ENCODE data around the gene MFRP. TPM values are rescaled to one million over a fixed set of nuclear protein-coding genes. Genes with fewer than 3 reads are reported as not detected.

The MFRP gene
- total RNA-seq, 1 experiment from 2014 or later = 7.3 TPM

DNA sequence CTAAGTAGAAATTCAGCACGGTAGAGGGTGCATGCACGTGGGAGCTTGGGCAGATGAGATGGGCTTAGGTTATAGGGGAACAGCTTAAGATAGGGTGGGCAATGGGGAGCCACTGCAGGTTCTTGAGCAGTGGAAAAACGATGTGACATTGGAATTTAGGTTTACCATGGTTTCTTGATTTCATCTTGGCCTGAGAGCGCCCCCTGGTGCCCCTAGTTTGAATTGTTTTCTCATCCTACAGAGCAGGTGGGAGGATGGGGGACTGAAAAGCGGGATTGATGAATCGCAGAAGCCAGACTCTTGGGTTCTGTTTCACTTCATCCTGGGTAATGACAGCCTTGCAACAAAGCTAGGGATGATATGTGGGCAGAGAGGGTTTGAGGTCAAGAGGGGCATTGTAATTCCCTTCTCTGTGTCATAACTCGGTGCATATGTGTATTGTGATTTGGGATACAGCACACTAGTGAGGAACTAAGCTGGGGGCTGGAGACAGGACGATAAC lies 22.9 kb downstream of the MFRP start:
- in situ Hi-C loops (cut with HindIII; ENCODE audit: low sequenced_read_pairs) = loop anchor here (25.0 kb wide), 1 partner anchor 211 kb away; the partner anchor contains the start of genes C2CD2L, DPAGT1 and HINFP
- peak; percentile 87 for DNase-seq (ENCODE audit: low spot score)

DNA sequence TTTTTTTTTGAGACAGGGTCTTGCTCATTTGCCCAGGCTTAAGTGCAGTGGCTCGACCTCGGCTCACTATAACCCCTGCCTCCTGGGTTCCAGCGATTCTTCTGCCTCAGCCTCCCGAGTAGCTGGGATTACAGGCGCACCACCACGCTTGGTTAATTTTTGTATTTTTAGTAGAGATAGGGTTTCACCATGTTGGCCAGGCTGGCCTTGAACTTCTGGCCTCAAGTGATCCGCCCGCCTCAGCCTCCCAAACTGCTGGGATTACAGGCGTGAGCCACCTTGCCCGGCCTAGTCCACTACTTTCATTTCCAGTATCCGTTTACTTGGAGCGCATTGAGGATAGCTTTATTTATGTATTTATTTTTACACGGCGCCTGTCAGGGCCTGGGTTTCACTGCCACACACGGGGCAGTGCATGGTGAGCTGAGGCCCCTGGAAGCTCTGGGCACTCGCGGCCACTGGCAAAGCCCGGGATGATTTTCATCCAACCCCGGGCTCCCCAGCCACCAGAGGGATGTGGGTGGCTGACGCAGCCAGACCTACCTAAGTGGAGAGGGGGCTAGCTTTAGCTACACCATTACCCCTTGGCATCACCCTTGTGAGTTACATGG lies 23.5 kb downstream of the MFRP start:
- no peak for DNase-seq (ENCODE audit: low spot score)
- in situ Hi-C loops (cut with HindIII; ENCODE audit: low sequenced_read_pairs) = loop anchor here (25.0 kb wide), 1 partner anchor 211 kb away; the partner anchor contains the start of genes C2CD2L, DPAGT1 and HINFP

DNA sequence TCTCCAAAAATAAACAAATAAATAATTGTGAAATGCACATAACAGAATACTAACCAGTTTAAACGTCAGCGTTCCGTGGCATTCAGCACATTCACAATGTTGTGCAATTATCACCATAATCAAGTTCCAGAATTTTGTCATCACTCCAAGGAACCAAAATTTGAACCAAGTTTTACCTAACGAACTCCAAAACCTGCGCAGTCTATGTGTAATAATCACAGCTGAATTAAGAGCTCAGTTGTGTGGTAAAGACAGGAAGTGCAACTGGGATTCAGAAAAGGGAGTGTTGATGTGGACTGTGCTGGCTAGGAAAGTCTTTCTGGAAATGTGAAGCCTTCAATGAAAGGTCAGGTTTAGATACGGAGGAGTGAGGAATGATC lies 24.2 kb downstream of the MFRP start:
- no peak for DNase-seq (ENCODE audit: low spot score)
- in situ Hi-C loops (cut with HindIII; ENCODE audit: low sequenced_read_pairs) = loop anchor here (25.0 kb wide), 1 partner anchor 210 kb away; the partner anchor contains the start of genes C2CD2L, DPAGT1 and HINFP

DNA sequence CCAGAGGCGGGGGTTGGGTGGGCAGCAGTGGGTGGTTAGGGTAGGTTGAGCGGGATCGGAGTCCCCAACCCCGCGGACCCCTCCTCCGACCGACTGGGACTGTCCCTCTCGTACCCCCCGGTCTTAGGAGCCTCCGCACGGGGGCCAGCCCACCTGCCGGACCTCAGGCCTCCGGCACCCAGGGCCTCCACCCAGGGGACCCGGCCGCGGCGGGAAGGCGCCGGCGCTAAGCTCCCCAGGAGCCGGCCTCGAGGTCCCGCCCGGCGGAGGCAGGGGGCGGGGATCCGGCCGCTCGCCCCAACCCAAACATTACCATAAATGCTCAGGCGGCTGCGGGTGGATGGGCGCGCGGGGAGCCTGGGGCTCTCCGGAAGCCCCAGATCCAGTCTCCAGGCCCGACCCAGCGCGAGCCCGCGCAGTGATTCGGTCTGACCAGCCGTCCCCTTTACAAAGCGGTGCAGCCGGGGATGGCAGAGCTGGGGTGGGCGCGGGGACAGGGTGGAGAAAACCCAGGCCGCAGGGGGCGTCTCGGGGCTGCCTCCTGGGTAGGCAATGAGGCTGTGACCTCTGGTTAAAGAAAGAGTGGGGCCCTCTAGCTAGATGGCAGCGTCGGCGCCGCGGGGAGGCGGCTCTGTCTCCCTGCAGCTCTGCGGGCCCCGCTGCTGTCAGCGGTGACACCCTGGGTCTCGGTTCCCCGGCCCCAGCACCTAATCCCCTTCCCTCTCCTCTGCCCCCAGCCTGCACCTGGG lies 25.6 kb downstream of the MFRP start:
- DNase-seq (ENCODE audit: low spot score) = peak; percentile 58
- in situ Hi-C loops (cut with HindIII; ENCODE audit: low sequenced_read_pairs) = loop anchor here (25.0 kb wide), 1 partner anchor 209 kb away; the partner anchor contains the start of genes C2CD2L, DPAGT1 and HINFP

DNA sequence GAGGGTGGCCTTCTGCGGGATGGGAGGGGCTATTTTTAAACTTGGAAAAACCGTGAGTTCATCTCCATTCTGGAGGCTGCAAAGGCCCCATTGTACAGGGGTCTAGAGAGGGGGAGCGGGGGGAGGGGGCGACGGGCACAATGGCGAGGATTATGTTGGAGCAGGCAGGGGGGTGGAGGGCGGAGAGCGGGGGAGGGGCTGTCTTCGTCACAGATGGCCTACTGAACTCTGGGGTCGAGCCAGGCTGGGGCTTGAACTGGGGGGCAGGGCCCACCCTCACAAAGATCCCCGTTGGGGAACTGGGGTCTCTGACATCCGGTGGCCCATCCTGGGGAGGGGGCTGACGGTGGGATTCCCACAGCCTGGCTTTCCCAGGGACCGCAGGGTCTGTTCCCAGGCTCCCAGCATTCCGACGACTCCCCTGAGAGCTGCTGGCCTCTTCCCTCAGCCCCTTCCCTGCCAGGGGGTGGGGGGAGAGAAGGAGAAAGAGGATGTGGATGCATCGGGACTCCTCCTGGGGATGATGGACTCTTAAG lies 26.2 kb downstream of the MFRP start:
- DNase-seq (ENCODE audit: low spot score) = peak; percentile 21
- in situ Hi-C loops (cut with HindIII; ENCODE audit: low sequenced_read_pairs) = loop anchor here (25.0 kb wide), 1 partner anchor 208 kb away; the partner anchor contains the start of genes C2CD2L, DPAGT1 and HINFP

DNA sequence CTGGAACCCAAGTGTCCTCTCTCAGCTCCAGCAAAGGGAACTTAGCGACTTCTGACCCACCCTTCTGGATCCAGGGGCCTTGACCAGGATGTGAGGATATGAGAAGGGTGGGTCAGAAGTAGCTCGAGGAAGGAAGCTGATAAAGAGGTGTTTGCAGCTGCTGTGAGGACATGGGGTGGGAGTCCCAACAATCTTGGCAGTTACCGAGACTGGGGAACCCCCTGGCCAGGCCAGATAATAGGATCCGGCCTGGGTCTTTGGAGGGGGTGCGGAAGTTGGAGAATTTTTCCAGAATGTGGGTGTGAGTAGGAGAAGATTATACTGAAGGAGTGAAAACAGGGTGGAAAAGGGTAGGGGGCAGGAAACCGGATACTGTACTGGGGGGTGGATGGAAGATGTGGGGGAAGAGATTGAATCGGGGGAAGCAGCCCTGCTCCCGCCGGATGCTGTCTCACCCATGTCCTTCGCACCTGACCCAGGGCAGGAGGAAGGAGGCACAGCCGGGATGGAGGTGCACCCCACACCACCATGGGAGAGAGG lies 26.7 kb downstream of the MFRP start:
- in situ Hi-C loops (cut with HindIII; ENCODE audit: low sequenced_read_pairs) = loop anchor here (25.0 kb wide), 1 partner anchor 207 kb away; the partner anchor contains the start of genes C2CD2L, DPAGT1 and HINFP
- DNase-seq (ENCODE audit: low spot score) = no peak

DNA sequence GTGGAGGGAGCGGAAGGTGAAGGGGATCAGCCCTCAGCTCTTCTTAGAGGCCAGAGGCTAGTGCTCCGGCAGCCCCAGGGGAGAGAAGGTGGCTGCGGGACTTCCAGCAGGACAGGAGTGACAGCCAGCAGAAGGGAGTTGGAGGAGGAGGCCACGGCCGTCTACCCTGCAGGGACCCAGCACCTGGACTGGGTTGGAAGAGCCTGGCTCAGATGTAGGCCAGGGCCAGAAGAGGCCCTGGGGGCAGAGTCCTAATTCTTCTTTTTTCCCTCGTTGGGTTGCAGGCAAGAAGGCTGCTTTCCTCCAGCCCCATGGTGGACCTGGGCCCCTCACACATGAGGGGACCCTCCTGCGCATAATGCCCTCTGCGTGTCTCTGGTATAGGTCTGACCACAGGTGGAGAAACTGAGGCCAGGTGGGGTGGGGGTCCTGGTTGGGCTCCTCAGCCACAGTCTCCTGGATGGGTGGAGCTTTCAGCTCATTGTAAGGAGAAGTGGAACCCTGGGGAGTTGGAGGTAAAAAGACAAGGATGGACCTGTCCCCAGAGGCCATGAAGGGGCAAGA lies 27.3 kb downstream of the MFRP start:
- in situ Hi-C loops (cut with HindIII; ENCODE audit: low sequenced_read_pairs) = loop anchor here (25.0 kb wide), 1 partner anchor 207 kb away; the partner anchor contains the start of genes C2CD2L, DPAGT1 and HINFP
- peak; percentile 49 for DNase-seq (ENCODE audit: low spot score)

DNA sequence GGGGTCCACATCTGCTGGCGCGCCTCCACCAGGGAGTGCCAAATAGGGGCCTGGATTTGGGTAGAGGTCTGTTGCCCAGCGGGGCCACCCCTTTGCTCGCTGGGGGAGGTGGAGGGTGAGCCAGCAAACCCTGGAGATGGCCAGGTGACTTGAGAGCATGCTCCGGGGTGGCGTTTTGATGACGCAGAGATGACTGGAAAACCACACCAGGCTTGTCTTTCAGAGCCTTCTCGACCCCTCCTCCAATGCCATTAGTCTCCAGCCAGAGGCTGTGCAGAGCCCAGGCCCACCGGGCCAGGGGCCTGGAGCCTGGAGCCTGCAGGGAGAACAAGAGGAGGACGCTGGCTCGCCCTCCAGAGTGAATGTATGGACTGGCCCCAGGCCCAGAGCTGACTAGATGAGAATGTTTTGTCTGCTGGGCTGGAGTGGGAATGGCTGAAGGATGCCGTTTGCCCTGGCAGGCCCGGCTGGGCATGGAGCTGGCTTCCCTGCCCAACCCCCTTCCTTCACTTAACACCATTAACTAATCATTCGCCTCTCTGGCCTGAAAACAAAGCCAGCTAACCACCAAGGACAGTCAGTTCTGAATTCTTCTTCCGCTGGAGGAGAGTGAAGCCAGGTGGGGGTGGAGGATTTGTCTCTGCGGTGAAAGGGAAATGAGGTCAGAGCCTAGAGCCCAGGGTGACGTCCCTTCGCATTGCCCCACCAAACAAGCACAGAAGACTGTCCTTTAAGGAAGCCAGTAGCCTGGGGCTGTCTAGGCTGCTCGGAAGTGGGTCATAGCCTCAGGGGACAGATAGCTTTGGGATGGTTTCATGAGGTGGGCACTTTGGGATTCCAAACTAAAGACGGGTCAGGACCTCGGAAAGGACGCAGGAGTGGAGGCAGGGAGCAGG lies 28.0 kb downstream of the MFRP start:
- peak; percentile 68 for DNase-seq (ENCODE audit: low spot score)

DNA sequence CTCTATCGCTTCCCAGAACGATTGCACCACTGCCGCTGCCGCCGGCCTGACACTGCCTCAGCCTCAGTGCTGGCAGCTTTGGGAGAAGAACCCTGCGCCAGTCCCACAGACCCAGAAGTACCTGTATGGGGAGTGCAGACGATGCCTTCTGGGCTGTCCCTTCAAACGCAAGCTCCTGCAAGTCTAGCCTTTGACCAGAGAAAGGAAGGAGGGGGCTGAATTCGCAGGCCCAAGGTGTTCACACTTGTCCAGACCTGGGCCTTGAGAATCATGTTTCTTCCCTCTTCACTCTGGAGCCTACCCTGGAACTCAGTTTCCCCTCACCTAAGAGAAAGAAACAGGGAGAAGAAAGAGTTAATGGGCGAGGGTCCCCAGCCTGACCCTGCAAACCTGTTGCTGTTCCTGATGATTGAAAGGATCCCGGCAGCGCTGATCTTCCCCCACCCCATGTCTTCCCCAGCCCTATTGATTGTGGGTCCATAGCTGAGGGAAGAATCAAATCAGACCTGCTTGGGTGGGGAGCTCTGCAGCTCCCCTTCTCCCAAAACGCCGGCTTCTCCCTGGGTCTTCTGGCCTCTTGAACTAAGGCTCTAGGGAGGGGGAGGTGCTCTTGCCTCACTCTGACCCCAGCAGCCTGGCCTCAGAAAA lies 28.8 kb downstream of the MFRP start:
- in situ Hi-C loops (cut with HindIII; ENCODE audit: low sequenced_read_pairs) = loop anchor here (25.0 kb wide), 1 partner anchor 205 kb away; the partner anchor contains the start of genes C2CD2L, DPAGT1 and HINFP
- no peak for DNase-seq (ENCODE audit: low spot score)

More for the DNA sequence above, 28.0 kb downstream of the MFRP start:
- in situ Hi-C loops (cut with HindIII; ENCODE audit: low sequenced_read_pairs) = loop anchor here (25.0 kb wide), 1 partner anchor 206 kb away; the partner anchor contains the start of genes C2CD2L, DPAGT1 and HINFP

DNA sequence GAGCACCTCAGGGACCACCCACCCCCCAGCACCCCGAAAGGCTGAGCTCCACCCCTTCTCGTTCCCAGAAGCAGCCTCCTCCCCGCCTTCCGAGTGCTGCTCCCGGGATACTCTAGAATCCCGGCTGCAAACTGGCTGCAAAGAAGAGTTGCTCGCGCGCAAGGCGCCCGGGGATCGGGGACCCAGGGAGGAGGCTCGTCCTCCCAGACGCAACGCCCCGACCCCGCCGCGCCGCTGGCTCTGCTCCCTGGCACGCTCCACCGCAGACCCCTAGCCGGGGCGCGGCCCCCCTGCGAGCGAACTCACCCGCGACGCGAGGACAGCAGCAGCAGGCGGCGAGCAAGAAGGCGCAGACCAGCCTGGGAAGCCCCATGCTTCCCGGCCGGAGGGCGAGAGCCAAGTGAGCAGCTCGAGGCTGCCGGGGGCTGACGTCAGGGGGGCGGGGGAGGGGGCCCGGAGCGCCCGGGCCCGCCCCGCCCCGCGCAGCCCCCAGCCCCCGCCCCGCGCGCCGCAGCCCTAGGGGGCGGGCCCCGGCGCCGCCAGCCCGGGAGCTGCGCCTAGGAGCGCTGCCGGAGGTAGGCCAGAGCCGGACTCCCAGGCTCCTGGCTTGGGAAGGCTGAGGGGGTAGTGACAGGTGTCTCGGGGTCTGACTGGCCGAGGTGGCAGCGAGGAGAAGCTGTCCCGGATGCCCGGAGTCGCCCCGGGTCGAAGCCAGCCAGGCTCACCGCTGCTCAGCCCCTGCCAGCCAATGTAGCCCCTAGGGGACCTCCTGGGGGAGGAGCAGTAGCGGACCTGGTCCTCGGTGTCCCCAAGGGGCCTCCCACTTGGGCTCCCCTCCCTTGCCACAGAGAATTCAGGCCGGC lies 29.5 kb downstream of the MFRP start, which contains the start of gene MCAM:
MCAM (minus strand) TSS at position 402 of the 863 bp plus-strand sequence; CDS start at position 373, 29 bp downstream.
- DNase-seq (ENCODE audit: low spot score) = peak; percentile 60
- in situ Hi-C loops (cut with HindIII; ENCODE audit: low sequenced_read_pairs) = loop anchor here (25.0 kb wide), 1 partner anchor 205 kb away; the partner anchor contains the start of genes C2CD2L, DPAGT1 and HINFP

DNA sequence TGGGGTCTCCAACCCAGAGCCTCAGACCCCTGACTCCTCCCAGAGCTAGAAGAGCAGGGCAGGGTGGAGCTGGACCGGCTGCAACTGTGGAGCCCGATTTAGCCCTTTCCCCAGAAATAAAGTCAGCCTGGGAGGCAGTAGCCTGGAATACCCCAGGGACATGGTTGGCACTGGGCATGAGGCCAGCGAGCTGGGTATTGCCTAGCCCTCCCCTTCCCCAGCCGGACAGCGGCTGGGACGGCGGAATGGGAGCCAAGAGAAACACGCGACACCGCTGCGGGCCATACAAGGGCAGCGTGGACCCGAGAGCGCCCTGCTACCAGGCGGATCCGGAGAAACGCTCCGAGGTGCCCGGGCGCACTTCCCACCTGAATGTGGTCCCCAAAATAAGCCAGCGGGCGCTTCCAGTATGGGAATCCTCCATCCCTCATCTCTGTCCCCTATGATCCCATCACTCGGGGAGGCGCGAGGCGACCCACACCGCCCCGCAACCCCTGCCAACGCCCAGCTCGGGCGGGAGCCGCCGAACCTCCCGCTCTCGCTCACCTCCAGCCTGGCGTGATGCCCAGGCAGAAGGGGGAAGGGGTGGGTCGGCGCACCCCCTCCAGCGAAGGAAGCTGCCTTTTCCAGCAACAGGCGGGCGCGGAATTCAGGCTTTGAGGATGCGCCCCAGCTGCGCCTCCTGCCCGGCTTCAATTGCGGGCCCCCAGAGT lies 30.3 kb downstream of the MFRP start:
- in situ Hi-C loops (cut with HindIII; ENCODE audit: low sequenced_read_pairs) = loop anchor here (25.0 kb wide), 1 partner anchor 204 kb away; the partner anchor contains the start of genes C2CD2L, DPAGT1 and HINFP
- peak; percentile 77 for DNase-seq (ENCODE audit: low spot score)

DNA sequence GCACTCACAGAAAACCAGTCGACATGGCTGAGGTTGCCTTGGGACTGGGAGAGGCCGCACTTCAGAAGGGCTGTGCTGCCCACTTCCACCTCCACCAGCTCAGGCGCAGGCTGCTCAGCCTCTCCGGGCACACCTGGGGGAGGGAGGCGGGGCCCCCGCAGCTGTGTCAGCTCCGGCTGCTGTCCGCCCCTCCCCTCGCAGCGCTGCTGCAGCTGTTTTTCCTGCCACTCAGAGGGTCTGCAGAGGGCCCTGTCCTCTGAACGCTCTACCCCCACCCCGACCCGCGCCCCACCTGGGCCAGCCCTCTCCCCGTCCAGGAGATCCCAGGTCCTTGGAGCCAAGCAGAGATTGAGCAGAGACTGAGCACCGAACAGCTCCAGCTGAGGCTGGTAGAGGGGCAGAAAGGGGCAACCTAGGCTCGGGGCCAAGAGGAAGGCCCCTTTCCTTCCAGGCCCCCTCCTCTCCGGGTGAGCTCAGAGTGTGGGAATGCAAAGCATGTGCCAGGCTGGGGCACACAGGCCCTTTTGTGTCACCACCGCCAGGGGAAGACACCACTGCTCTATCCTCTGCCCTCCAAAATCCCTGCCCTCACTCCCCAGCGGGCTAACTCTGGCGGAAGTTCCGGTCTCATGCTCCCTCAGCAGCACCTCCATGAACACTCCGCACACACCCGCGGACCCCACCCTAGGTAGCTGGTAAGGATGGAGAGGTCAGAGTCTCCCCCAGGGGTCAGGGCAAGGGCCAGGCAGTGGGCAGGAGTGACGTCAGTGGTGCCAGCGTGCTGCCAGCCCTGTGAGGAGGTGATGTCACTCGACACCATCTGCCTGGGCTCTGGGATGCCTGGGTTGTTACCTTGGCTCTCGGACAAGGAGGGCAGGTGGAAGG lies 31.1 kb downstream of the MFRP start:
- peak; percentile 85 for DNase-seq (ENCODE audit: low spot score)
- in situ Hi-C loops (cut with HindIII; ENCODE audit: low sequenced_read_pairs) = loop anchor here (25.0 kb wide), 1 partner anchor 203 kb away; the partner anchor contains the start of genes C2CD2L, DPAGT1 and HINFP

DNA sequence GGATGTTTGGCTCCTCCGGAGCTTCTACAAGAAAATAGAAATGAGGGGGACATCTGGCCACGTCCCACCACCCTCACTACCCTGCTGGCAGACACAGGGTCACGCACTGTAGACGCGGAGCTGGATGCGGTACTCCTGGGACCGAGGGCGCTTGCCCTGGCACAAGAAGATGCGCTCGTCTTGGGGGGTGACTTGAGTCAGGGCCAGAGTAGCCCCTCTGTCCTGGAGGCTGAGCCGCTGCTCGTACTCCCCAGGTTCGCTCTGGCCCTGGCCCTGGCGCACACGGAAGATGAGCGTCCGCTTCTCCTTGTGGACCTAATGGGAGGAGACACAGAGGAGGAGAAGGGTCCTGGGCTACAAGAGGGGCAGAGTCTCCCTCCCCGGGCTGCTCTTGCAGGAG lies 31.8 kb downstream of the MFRP start:
- in situ Hi-C loops (cut with HindIII; ENCODE audit: low sequenced_read_pairs) = loop anchor here (25.0 kb wide), 1 partner anchor 202 kb away; the partner anchor contains the start of genes C2CD2L, DPAGT1 and HINFP
- DNase-seq (ENCODE audit: low spot score) = no peak

DNA sequence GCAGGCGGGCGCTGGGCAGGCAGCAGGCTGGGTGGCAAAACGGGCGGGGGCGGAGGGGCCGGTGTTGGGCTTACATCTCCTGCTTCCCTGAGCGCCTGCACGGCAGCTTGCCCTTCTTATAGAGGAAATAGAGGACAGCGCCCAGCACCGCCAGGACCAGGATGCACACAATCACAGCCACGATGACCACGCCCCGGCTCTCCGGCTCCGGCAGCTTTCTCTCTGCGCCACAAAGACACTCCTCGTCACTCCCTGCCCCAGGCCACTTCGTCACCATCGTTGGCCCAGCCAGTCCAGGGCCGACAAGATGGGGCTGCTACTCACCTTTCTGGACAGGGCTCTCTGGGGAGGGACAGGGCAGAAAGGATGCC lies 35.8 kb downstream of the MFRP start:
- DNase-seq (ENCODE audit: low spot score) = no peak
- in situ Hi-C loops (cut with HindIII; ENCODE audit: low sequenced_read_pairs) = loop anchor here (25.0 kb wide), 1 partner anchor 198 kb away; the partner anchor contains the start of genes C2CD2L, DPAGT1 and HINFP

Measured in G401 (cell line).